ENCODE measurements around the gene PCNT.

Gene PCNT

DNA sequence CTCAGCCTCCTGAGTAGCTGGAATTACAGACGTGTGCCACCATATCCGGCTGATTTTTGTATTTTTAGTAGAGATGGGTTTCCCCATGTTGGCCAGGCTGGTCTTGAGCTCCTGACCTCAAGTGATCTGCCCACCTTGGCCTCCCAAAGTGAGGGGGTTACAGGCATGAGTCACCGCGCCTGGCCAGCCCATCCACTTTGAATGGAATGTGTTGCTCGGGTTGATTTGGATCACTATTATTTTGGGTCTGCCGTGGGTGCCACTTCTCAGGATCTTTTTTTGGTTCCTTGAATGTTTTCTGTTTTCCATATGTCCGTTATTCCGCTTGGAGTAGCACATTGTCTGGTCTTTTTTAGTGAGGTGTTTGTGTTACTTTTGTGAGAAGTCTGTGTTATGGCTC is 17.0 kb downstream of the PCNT start:
- POLR2A ChIA-PET: no interaction called here
- no peak for TF ChIP-seq TARDBP (IDR thresholded peaks at IDR 0.05)
- no peak for TF ChIP-seq SUZ12 (IDR thresholded peaks at IDR 0.05)
- TF ChIP-seq HDGF (IDR thresholded peaks at IDR 0.05; ENCODE audit: borderline replicate concordance): no peak
- TF ChIP-seq BHLHE40 (IDR thresholded peaks at IDR 0.05; ENCODE audit: borderline replicate concordance): no peak
- no peak for TF ChIP-seq ARNT (IDR thresholded peaks at IDR 0.05)
- TF ChIP-seq FOXA1 (IDR thresholded peaks at IDR 0.05): no peak
- TF ChIP-seq, protein P1, sequence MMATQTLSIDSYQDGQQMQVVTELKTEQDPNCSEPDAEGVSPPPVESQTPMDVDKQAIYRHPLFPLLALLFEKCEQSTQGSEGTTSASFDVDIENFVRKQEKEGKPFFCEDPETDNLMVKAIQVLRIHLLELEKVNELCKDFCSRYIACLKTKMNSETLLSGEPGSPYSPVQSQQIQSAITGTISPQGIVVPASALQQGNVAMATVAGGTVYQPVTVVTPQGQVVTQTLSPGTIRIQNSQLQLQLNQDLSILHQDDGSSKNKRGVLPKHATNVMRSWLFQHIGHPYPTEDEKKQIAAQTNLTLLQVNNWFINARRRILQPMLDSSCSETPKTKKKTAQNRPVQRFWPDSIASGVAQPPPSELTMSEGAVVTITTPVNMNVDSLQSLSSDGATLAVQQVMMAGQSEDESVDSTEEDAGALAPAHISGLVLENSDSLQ (IDR thresholded peaks at IDR 0.05): no peak
- TF ChIP-seq CTBP1 (IDR thresholded peaks at IDR 0.05; ENCODE audit: borderline replicate concordance): no peak
- no peak for TF ChIP-seq SP1 (IDR thresholded peaks at IDR 0.05)
- no peak for TF ChIP-seq ZNF384 (IDR thresholded peaks at IDR 0.05)
- DNase-seq (ENCODE audit: extremely low spot score): no peak
- CTCF ChIA-PET: no interaction called here

DNA sequence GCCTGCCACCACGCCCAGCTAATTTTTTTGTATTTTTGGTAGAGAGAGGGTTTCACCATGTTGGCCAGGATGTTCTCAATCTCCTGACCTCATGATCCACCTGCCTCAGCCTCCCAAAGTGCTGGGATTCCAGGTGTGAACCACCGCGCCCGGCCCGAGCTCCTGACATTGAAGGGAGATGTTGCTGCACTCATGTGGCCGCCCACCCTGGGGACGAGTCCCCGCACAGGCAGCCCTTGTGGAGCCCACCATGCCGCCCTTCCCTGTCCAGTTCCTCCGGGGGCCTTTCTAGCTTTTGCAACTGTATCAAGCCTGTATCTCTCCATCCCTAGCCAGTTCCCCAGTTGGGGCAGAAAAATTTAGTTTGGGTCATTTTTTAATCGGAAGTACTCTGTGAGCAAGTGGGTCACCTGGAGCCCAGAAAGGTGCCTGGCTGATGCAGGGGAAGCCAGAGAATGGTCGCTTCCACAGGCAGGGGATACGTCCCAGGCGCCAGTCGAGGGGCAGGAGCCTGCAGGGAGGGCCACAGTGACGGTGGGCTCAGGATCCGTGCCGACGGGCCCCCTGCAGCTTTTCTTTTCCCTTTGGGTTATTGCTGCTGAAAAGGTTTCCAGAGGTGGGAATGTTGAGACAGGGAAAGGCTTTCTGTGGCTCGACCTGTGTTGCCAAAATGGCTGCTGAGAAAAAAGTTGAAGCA is 20.4 kb downstream of the PCNT start:
- ChIA-PET POLR2A (no interaction called here), CTCF (no interaction called here)
- TF ChIP-seq SP1 (IDR thresholded peaks at IDR 0.05) (no peak), FOXK2 (IDR thresholded peaks at IDR 0.05) (no peak), ARNT (IDR thresholded peaks at IDR 0.05) (no peak), NFRKB (IDR thresholded peaks at IDR 0.05) (no peak), HDGF (IDR thresholded peaks at IDR 0.05; ENCODE audit: borderline replicate concordance) (no peak), TARDBP (IDR thresholded peaks at IDR 0.05) (no peak), SUZ12 (IDR thresholded peaks at IDR 0.05) (no peak), ELF4 (IDR thresholded peaks at IDR 0.05) (no peak), ZNF384 (IDR thresholded peaks at IDR 0.05) (no peak), FOXM1 (IDR thresholded peaks at IDR 0.05; ENCODE audit: borderline replicate concordance) (no peak), BHLHE40 (IDR thresholded peaks at IDR 0.05; ENCODE audit: borderline replicate concordance) (no peak), L3MBTL2 (conservative IDR thresholded peaks at IDR 0.05) (no peak), CTBP1 (IDR thresholded peaks at IDR 0.05; ENCODE audit: borderline replicate concordance) (no peak), FOXA1 (IDR thresholded peaks at IDR 0.05) (no peak), LEF1 (IDR thresholded peaks at IDR 0.05; ENCODE audit: borderline replicate concordance) (no peak)
- TF ChIP-seq, protein P1 (IDR thresholded peaks at IDR 0.05): no peak
- no peak for DNase-seq (ENCODE audit: extremely low spot score)

DNA sequence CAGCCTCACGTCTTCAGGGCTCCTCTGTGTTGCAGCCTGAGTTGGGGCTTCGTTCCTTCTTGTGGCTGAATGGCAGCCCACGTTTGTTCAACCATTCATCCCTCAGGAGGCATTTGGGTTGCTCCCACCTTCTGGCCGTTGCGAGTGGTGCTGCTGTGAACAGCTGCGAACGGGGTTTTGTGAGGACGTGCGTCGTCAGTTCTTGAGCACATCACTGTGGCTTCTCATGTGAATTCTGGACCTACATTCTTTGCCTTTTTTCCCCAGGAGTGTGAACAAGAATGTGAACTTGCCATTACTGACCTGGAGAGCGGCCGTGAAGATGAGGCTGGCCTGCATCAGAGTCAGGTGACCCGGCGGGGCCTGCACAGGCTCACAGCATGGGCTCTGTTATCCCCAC is 21.9 kb downstream of the PCNT start:
- no peak for DNase-seq (ENCODE audit: extremely low spot score)
- no peak for TF ChIP-seq SP1 (IDR thresholded peaks at IDR 0.05)
- TF ChIP-seq SUZ12 (IDR thresholded peaks at IDR 0.05): no peak
- TF ChIP-seq BHLHE40 (IDR thresholded peaks at IDR 0.05; ENCODE audit: borderline replicate concordance): no peak
- no peak for TF ChIP-seq FOXM1 (IDR thresholded peaks at IDR 0.05; ENCODE audit: borderline replicate concordance)
- TF ChIP-seq L3MBTL2 (conservative IDR thresholded peaks at IDR 0.05): no peak
- no peak for TF ChIP-seq TARDBP (IDR thresholded peaks at IDR 0.05)
- no peak for TF ChIP-seq ELF4 (IDR thresholded peaks at IDR 0.05)
- no peak for TF ChIP-seq ZNF384 (IDR thresholded peaks at IDR 0.05)
- no peak for TF ChIP-seq HDGF (IDR thresholded peaks at IDR 0.05; ENCODE audit: borderline replicate concordance)
- no peak for TF ChIP-seq LEF1 (IDR thresholded peaks at IDR 0.05; ENCODE audit: borderline replicate concordance)
- TF ChIP-seq, protein P1 (IDR thresholded peaks at IDR 0.05): no peak
- no peak for TF ChIP-seq FOXA1 (IDR thresholded peaks at IDR 0.05)
- no peak for TF ChIP-seq CTBP1 (IDR thresholded peaks at IDR 0.05; ENCODE audit: borderline replicate concordance)
- no peak for TF ChIP-seq FOXK2 (IDR thresholded peaks at IDR 0.05)
- TF ChIP-seq ARNT (IDR thresholded peaks at IDR 0.05): no peak
- no peak for TF ChIP-seq NFRKB (IDR thresholded peaks at IDR 0.05)
- CTCF ChIA-PET: no interaction called here
- POLR2A ChIA-PET: no interaction called here

DNA sequence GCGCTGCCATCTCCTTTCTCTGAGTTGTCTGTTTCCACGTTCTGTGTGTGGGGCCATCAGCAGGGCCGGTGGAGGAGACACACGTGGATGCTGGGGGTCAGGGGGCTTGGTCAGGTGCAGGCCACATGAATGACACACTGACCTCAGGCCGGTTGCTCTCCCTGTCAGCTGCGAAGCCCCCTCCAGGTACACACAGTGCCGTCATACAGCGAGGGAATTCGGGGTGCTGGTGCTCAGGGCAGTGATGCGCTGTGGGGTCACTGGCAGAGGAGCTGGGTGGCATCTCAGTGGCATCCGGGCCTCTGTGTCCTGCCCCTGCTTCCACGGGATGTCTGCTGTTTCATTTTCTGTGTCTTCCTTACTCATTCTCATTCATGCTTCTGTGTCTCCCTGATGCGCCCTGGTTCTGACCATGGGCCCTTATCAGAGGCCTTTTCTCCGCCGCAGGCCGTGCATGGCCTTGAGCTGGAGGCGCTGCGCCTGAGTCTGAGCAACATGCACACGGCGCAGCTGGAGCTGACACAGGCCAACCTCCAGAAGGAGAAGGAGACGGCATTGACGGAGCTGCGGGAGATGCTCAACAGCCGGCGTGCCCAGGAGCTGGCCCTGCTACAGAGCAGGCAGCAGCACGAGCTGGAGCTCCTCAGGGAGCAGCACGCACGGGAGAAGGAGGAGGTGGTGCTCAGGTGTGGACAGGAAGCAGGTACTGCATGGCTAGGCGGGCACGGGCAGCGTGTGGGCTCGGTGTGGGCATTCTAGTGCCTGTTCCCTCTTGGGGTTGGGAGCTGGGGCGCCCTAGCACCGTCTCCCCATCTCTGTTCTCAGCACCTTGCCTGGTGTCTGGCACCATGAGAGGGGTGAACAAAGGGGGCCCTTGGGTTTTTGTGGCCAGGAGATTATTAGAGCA is 22.6 kb downstream of the PCNT start:
- ChIA-PET CTCF (no interaction called here), POLR2A (no interaction called here)
- DNase-seq (ENCODE audit: extremely low spot score): no peak
- TF ChIP-seq SP1 (IDR thresholded peaks at IDR 0.05) (no peak), NFRKB (IDR thresholded peaks at IDR 0.05) (no peak), FOXK2 (IDR thresholded peaks at IDR 0.05) (no peak), LEF1 (IDR thresholded peaks at IDR 0.05; ENCODE audit: borderline replicate concordance) (no peak), FOXM1 (IDR thresholded peaks at IDR 0.05; ENCODE audit: borderline replicate concordance) (no peak), ELF4 (IDR thresholded peaks at IDR 0.05) (no peak), ZNF384 (IDR thresholded peaks at IDR 0.05) (no peak)

DNA sequence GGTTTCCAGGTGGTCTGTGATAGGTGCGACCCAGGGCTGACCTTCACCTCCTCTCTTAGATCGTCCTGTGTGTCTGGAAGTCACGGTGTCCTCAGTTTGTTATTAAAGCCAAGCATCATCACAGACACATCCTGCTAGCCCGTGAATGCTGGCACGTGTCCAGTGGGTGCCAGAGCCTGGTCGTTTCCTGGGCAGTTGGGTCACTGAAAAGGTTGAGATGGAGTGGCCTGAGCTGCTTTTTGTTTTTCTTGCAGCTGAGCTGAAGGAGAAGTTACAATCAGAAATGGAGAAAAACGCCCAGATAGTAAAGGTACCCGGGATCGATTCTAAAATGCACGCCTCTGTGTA is 23.2 kb downstream of the PCNT start:
- TF ChIP-seq LEF1 (IDR thresholded peaks at IDR 0.05; ENCODE audit: borderline replicate concordance) (no peak), SP1 (IDR thresholded peaks at IDR 0.05) (no peak), SUZ12 (IDR thresholded peaks at IDR 0.05) (no peak), TARDBP (IDR thresholded peaks at IDR 0.05) (no peak), FOXM1 (IDR thresholded peaks at IDR 0.05; ENCODE audit: borderline replicate concordance) (no peak), ARNT (IDR thresholded peaks at IDR 0.05) (no peak), HDGF (IDR thresholded peaks at IDR 0.05; ENCODE audit: borderline replicate concordance) (no peak), FOXK2 (IDR thresholded peaks at IDR 0.05) (no peak), ZNF384 (IDR thresholded peaks at IDR 0.05) (no peak), FOXA1 (IDR thresholded peaks at IDR 0.05) (no peak), BHLHE40 (IDR thresholded peaks at IDR 0.05; ENCODE audit: borderline replicate concordance) (no peak)
- TF ChIP-seq, protein P1 (IDR thresholded peaks at IDR 0.05): no peak
- CTCF ChIA-PET: no interaction called here
- POLR2A ChIA-PET: no interaction called here
- DNase-seq (ENCODE audit: extremely low spot score): no peak
